HG03045 (cell line): Measurements from ENCODE around the gene TSHZ1.

Source experiments
- ATAC-seq: cut with Tn5 transposase; IDR thresholded peaks from one replicate; pipeline ENCODE4 v1.9.1; 2021; ENCODE audit warnings: mild to moderate bottlenecking, moderate library complexity; ENCODE audit not compliant: unreplicated experiment

TSHZ1 gene, protein sequence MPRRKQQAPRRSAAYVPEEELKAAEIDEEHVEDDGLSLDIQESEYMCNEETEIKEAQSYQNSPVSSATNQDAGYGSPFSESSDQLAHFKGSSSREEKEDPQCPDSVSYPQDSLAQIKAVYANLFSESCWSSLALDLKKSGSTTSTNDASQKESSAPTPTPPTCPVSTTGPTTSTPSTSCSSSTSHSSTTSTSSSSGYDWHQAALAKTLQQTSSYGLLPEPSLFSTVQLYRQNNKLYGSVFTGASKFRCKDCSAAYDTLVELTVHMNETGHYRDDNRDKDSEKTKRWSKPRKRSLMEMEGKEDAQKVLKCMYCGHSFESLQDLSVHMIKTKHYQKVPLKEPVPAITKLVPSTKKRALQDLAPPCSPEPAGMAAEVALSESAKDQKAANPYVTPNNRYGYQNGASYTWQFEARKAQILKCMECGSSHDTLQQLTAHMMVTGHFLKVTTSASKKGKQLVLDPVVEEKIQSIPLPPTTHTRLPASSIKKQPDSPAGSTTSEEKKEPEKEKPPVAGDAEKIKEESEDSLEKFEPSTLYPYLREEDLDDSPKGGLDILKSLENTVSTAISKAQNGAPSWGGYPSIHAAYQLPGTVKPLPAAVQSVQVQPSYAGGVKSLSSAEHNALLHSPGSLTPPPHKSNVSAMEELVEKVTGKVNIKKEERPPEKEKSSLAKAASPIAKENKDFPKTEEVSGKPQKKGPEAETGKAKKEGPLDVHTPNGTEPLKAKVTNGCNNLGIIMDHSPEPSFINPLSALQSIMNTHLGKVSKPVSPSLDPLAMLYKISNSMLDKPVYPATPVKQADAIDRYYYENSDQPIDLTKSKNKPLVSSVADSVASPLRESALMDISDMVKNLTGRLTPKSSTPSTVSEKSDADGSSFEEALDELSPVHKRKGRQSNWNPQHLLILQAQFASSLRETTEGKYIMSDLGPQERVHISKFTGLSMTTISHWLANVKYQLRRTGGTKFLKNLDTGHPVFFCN (N-terminal part only)

DNA sequence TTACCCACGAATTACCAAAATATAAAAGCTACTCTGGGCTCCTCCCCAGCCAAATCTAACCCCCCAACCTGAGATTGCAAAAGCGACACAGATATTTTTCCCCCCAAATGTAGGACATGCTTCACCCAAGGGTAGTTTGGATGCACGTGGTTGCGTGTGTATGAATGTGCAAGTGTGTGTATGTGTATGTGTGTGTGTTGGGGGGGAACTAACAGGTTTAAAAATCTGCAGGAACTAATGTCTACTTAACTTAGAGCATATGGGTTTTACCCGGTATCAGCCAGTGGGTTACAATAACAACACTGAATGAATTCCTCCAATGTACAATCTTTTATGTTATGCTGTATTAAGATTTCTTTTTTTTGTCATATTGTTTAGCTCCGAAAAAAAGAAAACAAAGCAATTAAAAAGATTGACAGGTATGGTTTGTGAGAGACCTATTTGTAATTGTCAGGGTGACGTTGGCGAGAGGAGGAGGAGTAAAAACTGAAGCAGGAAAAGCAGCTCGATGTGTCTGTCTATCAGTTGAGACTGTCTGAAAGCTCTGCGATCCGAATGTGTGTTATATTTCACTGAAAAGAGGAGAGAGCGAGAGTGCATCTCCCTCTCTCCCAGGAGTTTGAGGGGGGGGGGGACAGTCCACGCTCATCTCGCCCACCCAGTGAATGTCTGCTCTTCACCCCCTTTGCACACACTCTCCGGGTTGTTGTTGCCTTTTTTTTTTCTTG is at the start of gene TSHZ1:
Gene TSHZ1, plus strand, starts transcription at position 524 of the 728 bp plus-strand sequence. CDS start 1,080 bp downstream, outside the sequence.
- peak; percentile 34 for ATAC-seq

- no peak for ATAC-seq
Measured at GRCh38 chr18:75161256-75162028, 49.2 kb upstream of the TSHZ1 start.

- ATAC-seq: no peak
Measured at GRCh38 chr18:75162467-75162866, 48.1 kb upstream of the TSHZ1 start.

DNA sequence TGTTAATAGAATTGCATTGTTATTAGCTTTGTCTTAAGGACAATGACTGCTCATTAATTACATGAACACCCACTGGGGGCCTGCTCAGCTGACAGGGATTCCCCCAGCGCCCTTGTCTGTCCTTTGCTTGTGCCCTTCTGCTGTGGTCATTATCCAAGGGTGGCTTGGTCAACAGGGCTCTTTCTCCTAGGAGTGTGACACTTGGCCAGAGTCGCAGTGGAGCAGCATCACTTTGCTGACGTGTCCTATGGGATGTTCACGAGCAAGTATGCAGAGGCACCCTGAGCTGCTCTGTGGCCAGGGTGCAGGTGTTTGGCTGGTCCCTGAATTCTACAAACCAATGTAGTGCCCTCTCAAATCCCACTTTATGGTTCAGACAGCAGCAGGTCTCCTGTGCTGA is 47.6 kb upstream of the TSHZ1 start:
- ATAC-seq: no peak

DNA sequence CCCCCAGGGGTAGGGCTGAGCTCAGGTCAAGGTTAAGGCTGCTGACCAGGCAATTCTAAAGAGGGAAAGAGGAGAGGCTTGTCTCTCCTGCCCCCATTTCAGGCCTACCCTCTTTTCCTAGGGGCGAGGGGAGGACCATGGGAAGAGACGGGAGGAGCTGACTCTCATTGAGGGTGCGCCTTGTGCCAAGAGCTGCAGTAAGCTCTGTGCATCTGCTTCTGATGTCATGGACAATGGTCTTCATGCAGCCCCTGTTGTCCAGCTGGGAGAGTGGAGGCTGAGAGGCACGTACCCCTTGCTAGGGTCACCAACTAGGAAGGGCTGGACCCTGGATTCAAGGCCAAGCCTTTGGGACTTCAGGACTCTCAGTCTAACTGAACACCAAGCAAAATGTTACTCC is 46.9 kb upstream of the TSHZ1 start:
- ATAC-seq: no peak

- no peak for ATAC-seq
Measured at GRCh38 chr18:75164479-75164878, 46.1 kb upstream of the TSHZ1 start.

GRCh38 chr18:75165926-75166325 is 44.7 kb upstream of the TSHZ1 start:
- ATAC-seq: no peak

- ATAC-seq: no peak
Measured at GRCh38 chr18:75167137-75167536, 43.5 kb upstream of the TSHZ1 start.

DNA sequence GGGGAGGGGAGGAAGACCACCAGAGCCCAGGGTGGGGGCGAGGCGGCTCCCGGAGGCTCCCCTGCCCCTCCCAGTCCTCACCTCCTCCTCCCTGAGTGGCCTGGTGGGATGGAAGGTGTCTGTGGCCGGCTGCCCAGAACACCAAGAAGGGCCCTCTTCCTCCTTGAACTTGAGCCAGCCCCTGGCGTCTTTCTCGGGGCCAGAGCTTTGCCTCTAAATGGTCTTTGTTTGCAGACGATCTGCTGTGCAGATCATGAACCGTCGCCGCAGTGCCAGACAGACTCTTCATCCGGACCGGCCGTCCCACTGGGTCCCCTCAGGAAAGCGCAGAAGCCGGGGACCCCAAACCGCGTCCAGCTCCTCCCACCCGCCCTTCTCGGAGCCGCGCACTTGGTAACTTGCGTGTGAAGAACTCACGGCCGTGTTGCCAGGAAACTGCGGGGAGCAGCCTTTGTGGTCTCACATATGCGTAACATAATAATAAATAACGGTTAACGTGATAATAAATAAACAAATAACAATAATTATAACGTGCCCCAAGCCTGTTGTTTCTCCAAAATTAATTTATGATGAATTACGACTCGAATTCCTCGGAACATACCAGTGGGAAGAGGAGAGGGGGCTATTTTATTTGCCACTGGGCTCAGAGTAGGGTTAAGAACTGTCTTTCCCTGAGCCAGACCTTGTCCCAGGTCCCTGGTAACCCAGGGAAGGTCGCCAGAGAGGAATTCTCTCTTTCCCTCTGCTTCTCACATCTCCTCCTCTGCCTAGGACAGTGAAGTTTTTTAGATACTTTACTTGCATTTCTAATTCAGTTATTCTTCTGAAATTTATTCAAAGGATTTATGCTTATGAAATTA is 42.6 kb upstream of the TSHZ1 start:
- ATAC-seq: no peak

DNA sequence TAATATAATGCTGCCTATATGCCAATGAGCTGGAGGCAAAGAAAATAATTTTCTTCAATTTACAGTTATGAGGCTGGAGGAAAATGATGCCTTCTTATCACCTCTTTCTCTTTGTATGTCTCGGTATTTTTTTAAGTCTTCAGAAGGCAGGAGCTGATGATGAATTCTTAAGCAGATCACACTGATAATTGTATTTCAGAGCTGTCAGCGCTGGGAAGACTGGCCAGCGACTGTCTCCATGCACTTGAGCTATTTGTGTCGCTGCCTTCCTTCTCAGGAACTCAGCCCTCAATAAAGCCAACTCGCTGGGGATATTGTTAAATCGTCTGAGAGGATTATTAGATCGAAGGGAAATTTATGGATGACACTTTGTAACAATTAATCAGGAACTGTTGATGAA is 42.0 kb upstream of the TSHZ1 start:
- ATAC-seq: no peak

DNA sequence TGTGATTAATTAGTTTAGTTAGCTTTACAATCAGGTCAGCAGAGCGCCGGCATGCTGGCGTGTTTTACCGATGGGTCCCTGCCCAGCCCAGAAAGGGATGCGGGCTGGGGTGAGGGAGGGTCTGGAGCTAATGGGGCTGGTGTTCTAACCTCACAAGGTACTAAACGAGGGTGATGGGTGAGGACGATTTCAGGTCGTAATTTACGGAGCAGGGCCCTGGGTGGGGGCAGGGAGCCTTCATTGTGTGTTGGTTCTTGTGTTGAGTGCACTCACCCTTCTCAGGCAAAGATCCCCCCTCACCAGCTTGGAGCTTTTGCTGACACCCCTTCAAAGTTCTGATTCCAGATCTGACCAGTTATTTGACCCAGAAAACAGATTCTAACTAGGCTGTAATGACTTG is 41.2 kb upstream of the TSHZ1 start:
- no peak for ATAC-seq

- ATAC-seq: no peak
Measured at GRCh38 chr18:75170022-75170789, 40.4 kb upstream of the TSHZ1 start.

- no peak for ATAC-seq
Measured at GRCh38 chr18:75170916-75171315, 39.7 kb upstream of the TSHZ1 start.

- ATAC-seq: peak; percentile 16
Measured at GRCh38 chr18:75172299-75173124, 38.1 kb upstream of the TSHZ1 start.

GRCh38 chr18:75173125-75173432 is 37.5 kb upstream of the TSHZ1 start:
- peak; percentile 98 for ATAC-seq

DNA sequence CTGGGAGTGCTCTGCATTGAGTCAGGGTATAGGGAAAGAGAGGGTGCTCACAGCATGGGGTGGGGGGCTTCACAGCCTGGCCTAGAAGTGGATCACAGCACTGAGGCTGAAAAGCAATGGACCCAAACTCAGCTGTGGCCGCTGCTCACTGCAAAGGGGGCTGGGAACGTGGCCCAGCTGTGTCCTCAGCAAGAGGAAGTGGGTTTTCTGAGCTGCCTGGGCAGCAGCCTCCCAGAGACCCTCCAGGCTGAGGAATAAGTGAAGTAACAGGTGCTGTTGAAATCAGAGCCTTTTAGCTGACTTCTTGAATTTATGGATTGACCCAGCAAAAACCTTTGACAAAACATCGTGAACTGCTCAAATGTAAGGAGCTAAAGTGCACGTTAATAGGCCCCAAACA is 36.9 kb upstream of the TSHZ1 start:
- no peak for ATAC-seq

- ATAC-seq: no peak
Measured at GRCh38 chr18:75176849-75177248, 33.7 kb upstream of the TSHZ1 start.

- no peak for ATAC-seq
Measured at GRCh38 chr18:75178376-75178775, 32.2 kb upstream of the TSHZ1 start.
